T-helper 1 cell treated with Interleukin-12 subunit alpha and Interleukin-12 subunit beta and Interleukin-4 antibody, amounts not matched to agents 30 μg/mL and 1 μg/mL, for 36 hours (primary cell): ENCODE results near the gene SUPT4H1.

Experiments
- H3K27ac Mint-ChIP-seq: one replicate; pipeline ENCODE4 v1.8.0; 2021; ENCODE audit warnings: mild to moderate bottlenecking, mixed read lengths
- H3K27me3 Mint-ChIP-seq: one replicate; pipeline ENCODE4 v1.8.0; 2021; ENCODE audit warnings: low read depth, mixed read lengths
- H3K36me3 Mint-ChIP-seq: one replicate; pipeline ENCODE4 v1.8.0; 2021; ENCODE audit warnings: low read depth, mixed read lengths
- H3K4me1 Mint-ChIP-seq: one replicate; pipeline ENCODE4 v1.8.0; 2021; ENCODE audit warnings: low read depth, mixed read lengths
- H3K4me3 Mint-ChIP-seq: one replicate; pipeline ENCODE4 v1.8.0; 2021; ENCODE audit warnings: mild to moderate bottlenecking, moderate library complexity, mixed read lengths
- H3K9me3 Mint-ChIP-seq: one replicate; pipeline ENCODE4 v1.8.0; 2021; ENCODE audit warnings: mixed read lengths

Gene SUPT4H1

DNA sequence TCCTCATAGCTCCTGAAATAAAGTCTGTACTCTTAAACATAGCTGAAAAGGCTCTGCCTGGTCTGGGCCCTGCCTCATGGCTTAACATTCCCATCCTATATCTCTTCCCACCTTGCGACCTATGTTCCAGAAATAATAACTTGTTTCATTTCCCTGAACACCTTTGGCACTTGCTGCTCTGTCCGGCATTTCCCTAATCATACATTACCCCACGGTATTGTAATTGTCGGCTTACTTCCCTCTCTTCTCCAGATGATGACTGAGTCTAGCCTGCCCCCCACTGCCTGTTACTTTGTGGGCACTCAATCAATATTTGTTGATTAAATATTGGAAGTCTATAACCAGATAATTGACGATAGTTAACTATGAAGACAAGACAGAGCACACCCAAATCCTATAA is 23.3 kb upstream of the SUPT4H1 start:
- Mint-ChIP-seq H3K27ac (no peak overlapping the region), H3K4me3 (no peak overlapping the region), H3K27me3 (no peaks in the 10 kb centered on the region), H3K36me3 (peaks cover 10% of the 10 kb centered on the region), H3K4me1 (peaks cover 21% of the 10 kb centered on the region), H3K9me3 (no peaks in the 10 kb centered on the region)

GRCh38 chr17:58373923-58374322 is 21.9 kb upstream of the SUPT4H1 start:
- Mint-ChIP-seq H3K9me3 (no peaks in the 10 kb centered on the region), H3K27me3 (no peaks in the 10 kb centered on the region), H3K4me3 (no peak overlapping the region), H3K36me3 (peaks cover 10% of the 10 kb centered on the region), H3K27ac (no peak overlapping the region), H3K4me1 (peaks cover 21% of the 10 kb centered on the region)

DNA sequence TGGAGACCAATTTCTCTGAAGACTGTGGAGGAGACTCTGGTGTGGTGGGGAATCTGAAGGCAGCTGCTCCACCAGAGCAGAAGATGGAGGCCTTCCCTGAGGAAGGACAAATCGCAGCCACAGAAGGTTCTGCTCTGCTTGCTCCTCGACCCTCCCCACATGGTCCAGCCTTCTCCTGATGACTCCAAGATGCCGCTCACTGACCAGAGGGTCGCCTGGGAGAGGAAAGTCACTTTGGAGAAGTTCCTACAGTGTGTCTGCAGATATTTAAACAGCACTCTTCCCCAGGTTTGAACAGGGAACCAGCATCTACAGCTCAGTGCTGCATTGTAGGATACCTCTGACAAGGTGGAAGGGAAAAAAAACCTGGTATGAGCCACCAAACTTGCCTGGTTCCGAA is 21.0 kb upstream of the SUPT4H1 start:
- no peak overlapping the region for H3K4me3 Mint-ChIP-seq
- H3K27ac Mint-ChIP-seq = no peak overlapping the region
- H3K9me3 Mint-ChIP-seq = no peaks in the 10 kb centered on the region
- peaks cover 10% of the 10 kb centered on the region for H3K36me3 Mint-ChIP-seq
- peaks cover 18% of the 10 kb centered on the region for H3K4me1 Mint-ChIP-seq
- H3K27me3 Mint-ChIP-seq = no peaks in the 10 kb centered on the region

DNA sequence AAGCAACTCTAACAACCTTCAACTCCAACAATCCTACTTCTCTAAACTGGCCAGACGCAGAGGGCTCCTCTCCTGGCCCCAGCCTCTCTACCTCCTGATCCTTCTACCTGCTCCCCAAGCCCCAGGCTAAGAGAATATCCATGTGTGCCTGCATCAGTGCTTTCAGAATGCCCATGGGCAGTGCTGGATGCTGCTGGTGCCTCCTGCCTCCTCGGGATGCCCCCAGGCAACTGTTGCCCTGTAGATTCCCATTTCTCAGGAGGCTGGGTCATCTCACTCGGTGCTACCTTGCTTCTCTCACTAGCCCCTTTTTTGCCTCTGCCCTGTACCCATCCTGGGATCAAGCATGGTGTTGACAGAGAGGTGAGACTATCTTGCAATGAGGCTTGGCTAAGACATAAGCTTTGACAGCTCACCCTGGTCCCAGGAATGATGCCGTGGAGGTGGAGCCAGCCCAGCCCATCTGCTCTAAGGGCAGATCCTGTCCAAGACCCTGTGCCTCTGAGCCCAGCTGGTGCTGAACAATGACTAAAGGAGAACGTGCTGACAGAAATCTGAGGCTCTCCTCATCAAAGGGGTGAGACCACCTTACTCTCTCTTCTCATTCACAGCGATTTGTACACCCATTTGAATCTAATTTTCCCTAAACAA is 19.4 kb upstream of the SUPT4H1 start:
- no peak overlapping the region for H3K27ac Mint-ChIP-seq
- no peak overlapping the region for H3K4me3 Mint-ChIP-seq
- H3K36me3 Mint-ChIP-seq = peaks cover 10% of the 10 kb centered on the region
- peaks cover 15% of the 10 kb centered on the region for H3K4me1 Mint-ChIP-seq
- no peaks in the 10 kb centered on the region for H3K9me3 Mint-ChIP-seq
- H3K27me3 Mint-ChIP-seq = no peaks in the 10 kb centered on the region

- Mint-ChIP-seq H3K4me1 (peaks cover 15% of the 10 kb centered on the region), H3K36me3 (peaks cover 10% of the 10 kb centered on the region), H3K4me3 (no peak overlapping the region), H3K27me3 (no peaks in the 10 kb centered on the region), H3K9me3 (no peaks in the 10 kb centered on the region), H3K27ac (no peak overlapping the region)
Measured at GRCh38 chr17:58370716-58371115, 18.7 kb upstream of the SUPT4H1 start.

DNA sequence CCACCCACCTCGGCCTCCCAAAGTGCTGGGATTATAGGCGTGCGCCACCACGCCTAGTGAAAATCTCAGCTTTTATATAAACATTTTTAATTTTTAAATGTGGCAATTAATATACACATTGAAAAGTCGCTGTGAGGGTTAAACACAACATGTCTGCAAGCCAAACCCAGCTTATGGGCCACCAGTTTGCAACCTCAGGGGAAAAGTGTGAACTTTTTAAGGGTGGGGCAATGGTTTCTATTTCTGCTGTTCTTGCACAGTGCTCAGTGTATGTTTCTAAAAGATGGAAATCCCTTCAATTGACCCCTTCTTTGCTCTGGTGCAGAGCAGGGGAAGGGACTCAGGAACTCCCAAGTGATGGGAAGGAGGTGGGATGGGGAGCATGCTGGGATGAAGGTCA is 18.3 kb upstream of the SUPT4H1 start:
- Mint-ChIP-seq H3K4me1 (peaks cover 15% of the 10 kb centered on the region), H3K27ac (no peak overlapping the region), H3K36me3 (peaks cover 10% of the 10 kb centered on the region), H3K4me3 (no peak overlapping the region), H3K9me3 (no peaks in the 10 kb centered on the region), H3K27me3 (no peaks in the 10 kb centered on the region)

DNA sequence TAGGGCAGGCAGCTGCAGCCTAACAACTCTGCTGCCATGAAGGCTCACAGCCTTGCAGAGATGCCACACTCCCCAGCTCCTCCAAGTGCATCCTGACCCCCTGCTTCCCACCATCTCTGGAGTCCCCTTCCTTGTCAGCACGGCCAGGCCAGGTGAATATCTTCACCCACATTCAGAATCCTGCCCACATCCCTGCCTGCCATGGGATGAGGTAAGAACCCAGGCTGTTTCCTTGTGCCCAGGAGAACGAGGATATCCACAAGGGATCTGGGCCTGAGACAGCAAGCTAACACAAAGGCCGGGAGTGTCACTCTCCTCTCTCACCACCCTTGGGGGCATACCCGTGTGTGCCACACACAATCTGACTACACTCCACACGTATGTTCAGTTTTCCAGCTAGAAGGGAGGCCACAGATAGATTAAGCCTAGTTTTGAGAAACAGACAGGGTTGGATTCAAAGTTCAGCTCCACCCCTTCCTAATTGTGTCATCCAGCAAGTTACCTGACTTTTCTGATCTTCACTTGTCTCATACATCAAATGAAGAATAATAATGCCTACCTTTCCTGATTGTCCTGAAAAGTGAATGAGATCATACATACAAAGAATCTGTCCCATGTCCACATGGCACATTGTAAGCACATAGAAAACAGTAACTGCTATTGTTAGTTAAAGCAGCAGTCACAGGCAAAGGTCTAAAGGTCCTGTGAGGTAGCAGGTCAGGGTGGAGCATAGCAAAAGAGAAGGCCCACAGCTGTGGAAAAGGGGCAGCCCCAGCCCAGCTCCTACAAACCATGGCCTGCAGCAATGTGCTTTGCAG is 17.4 kb upstream of the SUPT4H1 start:
- Mint-ChIP-seq H3K4me3 (no peak overlapping the region), H3K4me1 (peaks cover 15% of the 10 kb centered on the region), H3K36me3 (peaks cover 4% of the 10 kb centered on the region), H3K27me3 (no peaks in the 10 kb centered on the region), H3K9me3 (no peaks in the 10 kb centered on the region), H3K27ac (no peak overlapping the region)

- H3K4me3 Mint-ChIP-seq = no peak overlapping the region
- H3K27ac Mint-ChIP-seq = no peak overlapping the region
- H3K36me3 Mint-ChIP-seq = peaks cover 4% of the 10 kb centered on the region
- no peaks in the 10 kb centered on the region for H3K27me3 Mint-ChIP-seq
- no peaks in the 10 kb centered on the region for H3K9me3 Mint-ChIP-seq
- peaks cover 15% of the 10 kb centered on the region for H3K4me1 Mint-ChIP-seq
Measured at GRCh38 chr17:58368860-58369213, 16.8 kb upstream of the SUPT4H1 start.

- peaks cover 1% of the 10 kb centered on the region for H3K36me3 Mint-ChIP-seq
- H3K9me3 Mint-ChIP-seq = no peaks in the 10 kb centered on the region
- H3K27me3 Mint-ChIP-seq = no peaks in the 10 kb centered on the region
- no peak overlapping the region for H3K4me3 Mint-ChIP-seq
- H3K4me1 Mint-ChIP-seq = peaks cover 15% of the 10 kb centered on the region
- no peak overlapping the region for H3K27ac Mint-ChIP-seq
Measured at GRCh38 chr17:58367461-58367860, 15.5 kb upstream of the SUPT4H1 start.

GRCh38 chr17:58365980-58366595 is 14.1 kb upstream of the SUPT4H1 start:
- H3K27me3 Mint-ChIP-seq = no peaks in the 10 kb centered on the region
- H3K27ac Mint-ChIP-seq = no peak overlapping the region
- H3K4me1 Mint-ChIP-seq = peaks cover 15% of the 10 kb centered on the region
- H3K36me3 Mint-ChIP-seq = peaks cover 7% of the 10 kb centered on the region
- H3K9me3 Mint-ChIP-seq = no peaks in the 10 kb centered on the region
- no peak overlapping the region for H3K4me3 Mint-ChIP-seq

GRCh38 chr17:58365185-58365979 is 13.4 kb upstream of the SUPT4H1 start:
- Mint-ChIP-seq H3K27ac (no peak overlapping the region), H3K9me3 (no peaks in the 10 kb centered on the region), H3K4me1 (peaks cover 11% of the 10 kb centered on the region), H3K4me3 (no peak overlapping the region), H3K27me3 (no peaks in the 10 kb centered on the region), H3K36me3 (peaks cover 5% of the 10 kb centered on the region)

- Mint-ChIP-seq H3K4me1 (peaks cover 7% of the 10 kb centered on the region), H3K27ac (no peak overlapping the region), H3K27me3 (no peaks in the 10 kb centered on the region), H3K36me3 (peaks cover 5% of the 10 kb centered on the region), H3K4me3 (no peak overlapping the region), H3K9me3 (no peaks in the 10 kb centered on the region)
Measured at GRCh38 chr17:58364270-58364942, 12.4 kb upstream of the SUPT4H1 start.

GRCh38 chr17:58363457-58364185 is 11.6 kb upstream of the SUPT4H1 start:
- Mint-ChIP-seq H3K9me3 (no peaks in the 10 kb centered on the region), H3K27ac (no peak overlapping the region), H3K4me1 (no peaks in the 10 kb centered on the region), H3K4me3 (no peak overlapping the region), H3K36me3 (peaks cover 5% of the 10 kb centered on the region), H3K27me3 (no peaks in the 10 kb centered on the region)
